Parathyroid adenoma (tissue), 2 donors: Measurements from ENCODE around the gene SNX2.

Source experiments
- H2AFZ ChIP-seq: fragments of 300-600 bp; sonication (generic); one replicate; pipeline ENCODE4 v1.7.0; 2017; ENCODE audit warnings: antibody characterized with exemption, mild to moderate bottlenecking
- H3K27ac ChIP-seq: fragments of 300-600 bp; sonication (generic); one replicate; pipeline ENCODE4 v1.7.0; 2017
- H3K27me3 ChIP-seq: fragments of 300-600 bp; sonication (generic); one replicate; pipeline ENCODE4 v1.7.0; 2017; ENCODE audit warnings: low read length; ENCODE audit not compliant: control insufficient read depth, insufficient read depth
- H3K36me3 ChIP-seq: fragments of 300-600 bp; sonication (generic); one replicate; pipeline ENCODE4 v1.7.0; 2017; ENCODE audit warnings: low read length; ENCODE audit not compliant: control insufficient read depth, insufficient read depth
- H3K4me1 ChIP-seq: fragments of 300-600 bp; sonication (generic); one replicate; pipeline ENCODE4 v1.7.0; 2017; ENCODE audit warnings: control low read depth
- H3K4me2 ChIP-seq: fragments of 300-600 bp; sonication (generic); one replicate; pipeline ENCODE4 v1.7.0; 2017; ENCODE audit warnings: low read length
- H3K4me3 ChIP-seq: fragments of 300-600 bp; sonication (generic); one replicate; pipeline ENCODE4 v1.7.0; 2017; ENCODE audit warnings: low read depth, low read length
- H3K79me2 ChIP-seq: fragments of 300-600 bp; sonication (generic); one replicate; pipeline ENCODE4 v1.7.0; 2017; ENCODE audit warnings: control low read depth
- H3K9ac ChIP-seq: fragments of 300-600 bp; sonication (generic); one replicate; pipeline ENCODE4 v1.7.0; 2017; ENCODE audit warnings: mild to moderate bottlenecking
- H3K9me3 ChIP-seq: fragments of 300-600 bp; sonication (generic); one replicate; pipeline ENCODE4 v1.7.0; 2017; ENCODE audit warnings: low read length; ENCODE audit not compliant: control insufficient read depth
- CTCF ChIP-seq: fragments of 300-600 bp; sonication (generic); IDR thresholded peaks from one replicate; pipeline ENCODE4 v1.7.0; 2017; ENCODE audit warnings: antibody characterized with exemption, mild to moderate bottlenecking
- donor health status: primary hyperparathyroidism.

Gene SNX2

GRCh38 chr5:122775550-122776542 lies 966 bp downstream of the SNX2 start:
- Histone ChIP-seq H2AFZ (peak overlapping the region; percentile 98), H3K79me2 (peaks cover 23% of the 10 kb centered on the region), H3K4me3 (peak overlapping the region; percentile 94), H3K36me3 (no peaks in the 10 kb centered on the region), H3K9ac (peak overlapping the region; percentile 82), H3K9me3 (no peaks in the 10 kb centered on the region), H3K27me3 (no peaks in the 10 kb centered on the region), H3K27ac (peak overlapping the region; percentile 79), H3K4me2 (peak overlapping the region; percentile 80), H3K4me1 (no peaks in the 10 kb centered on the region)
- TF ChIP-seq CTCF, result no peak

- H3K9ac ChIP-seq, result no peak overlapping the region
- H3K4me1 ChIP-seq, result no peaks in the 10 kb centered on the region
- H3K36me3 ChIP-seq, result no peaks in the 10 kb centered on the region
- H2AFZ ChIP-seq, result no peak overlapping the region
- no peak overlapping the region for H3K27ac ChIP-seq
- H3K9me3 ChIP-seq, result no peaks in the 10 kb centered on the region
- no peaks in the 10 kb centered on the region for H3K27me3 ChIP-seq
- no peak overlapping the region for H3K4me2 ChIP-seq
- no peak overlapping the region for H3K4me3 ChIP-seq
- H3K79me2 ChIP-seq, result peaks cover 36% of the 10 kb centered on the region
- TF ChIP-seq CTCF, result no peak
Observed at GRCh38 chr5:122778157-122778556, 3.3 kb downstream of the SNX2 start.

GRCh38 chr5:122779451-122779850 lies 4.6 kb downstream of the SNX2 start:
- no peak overlapping the region for H3K4me2 ChIP-seq

GRCh38 chr5:122780296-122780695 lies 5.4 kb downstream of the SNX2 start:
- Histone ChIP-seq H2AFZ (no peak overlapping the region), H3K9me3 (no peaks in the 10 kb centered on the region), H3K4me1 (no peaks in the 10 kb centered on the region), H3K27me3 (no peaks in the 10 kb centered on the region), H3K27ac (no peak overlapping the region), H3K4me2 (no peak overlapping the region), H3K36me3 (no peaks in the 10 kb centered on the region), H3K9ac (no peak overlapping the region), H3K4me3 (no peak overlapping the region), H3K79me2 (peaks cover 45% of the 10 kb centered on the region)
- TF ChIP-seq CTCF, result no peak

More at GRCh38 chr5:122779451-122779850, 4.6 kb downstream of the SNX2 start:
- Histone ChIP-seq H3K4me1 (no peaks in the 10 kb centered on the region), H3K9ac (no peak overlapping the region), H3K27me3 (no peaks in the 10 kb centered on the region), H3K4me3 (no peak overlapping the region), H3K9me3 (no peaks in the 10 kb centered on the region), H3K27ac (no peak overlapping the region), H2AFZ (no peak overlapping the region), H3K36me3 (no peaks in the 10 kb centered on the region), H3K79me2 (peaks cover 38% of the 10 kb centered on the region)
- TF ChIP-seq CTCF, result no peak
